Ovary (tissue), 3 donors: ENCODE measurements around the gene CLECL1.

Experiments used
- POLR2A ChIP-seq: fragments of 450-650 bp; IDR thresholded peaks from one replicate; pipeline ENCODE4 v1.6.1; 2017; ENCODE audit warnings: antibody characterized with exemption, mild to moderate bottlenecking, moderate library complexity
- TF ChIP-seq, protein P1 (sequence below), 3 donors: fragments of 450-650 bp in 2 of 3; fragments of 200-600 bp in 1 of 3; IDR thresholded peaks; one replicate each; pipeline versions ENCODE4 v1.5.1 to v1.8.0; 2016 to 2022; ENCODE audit warnings: antibody characterized with exemption in 3 of 3, mild to moderate bottlenecking in 1 of 3
- donor health status: DM: no; HTN: no; CAD: no.

DNA sequence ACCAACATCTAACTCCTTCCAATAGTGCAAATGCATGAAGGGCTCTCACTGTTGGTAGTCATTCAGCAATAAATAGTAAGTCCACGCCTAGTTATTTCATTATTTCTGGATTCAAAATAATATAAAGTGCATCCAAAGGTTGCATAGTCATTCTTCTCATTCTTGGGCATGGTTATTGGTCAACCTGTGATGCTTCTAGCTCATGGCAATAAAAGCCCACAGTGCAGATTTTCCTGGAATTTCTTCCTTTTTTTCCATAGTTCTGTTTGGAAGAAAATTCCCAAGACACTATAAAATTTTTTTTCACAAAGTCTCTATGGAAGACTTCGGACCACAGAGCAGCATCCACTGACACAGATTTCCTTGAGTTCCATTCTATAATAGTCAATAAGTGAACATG, 20.2 kb upstream of the CLECL1 start:
- TF ChIP-seq, protein P1, sequence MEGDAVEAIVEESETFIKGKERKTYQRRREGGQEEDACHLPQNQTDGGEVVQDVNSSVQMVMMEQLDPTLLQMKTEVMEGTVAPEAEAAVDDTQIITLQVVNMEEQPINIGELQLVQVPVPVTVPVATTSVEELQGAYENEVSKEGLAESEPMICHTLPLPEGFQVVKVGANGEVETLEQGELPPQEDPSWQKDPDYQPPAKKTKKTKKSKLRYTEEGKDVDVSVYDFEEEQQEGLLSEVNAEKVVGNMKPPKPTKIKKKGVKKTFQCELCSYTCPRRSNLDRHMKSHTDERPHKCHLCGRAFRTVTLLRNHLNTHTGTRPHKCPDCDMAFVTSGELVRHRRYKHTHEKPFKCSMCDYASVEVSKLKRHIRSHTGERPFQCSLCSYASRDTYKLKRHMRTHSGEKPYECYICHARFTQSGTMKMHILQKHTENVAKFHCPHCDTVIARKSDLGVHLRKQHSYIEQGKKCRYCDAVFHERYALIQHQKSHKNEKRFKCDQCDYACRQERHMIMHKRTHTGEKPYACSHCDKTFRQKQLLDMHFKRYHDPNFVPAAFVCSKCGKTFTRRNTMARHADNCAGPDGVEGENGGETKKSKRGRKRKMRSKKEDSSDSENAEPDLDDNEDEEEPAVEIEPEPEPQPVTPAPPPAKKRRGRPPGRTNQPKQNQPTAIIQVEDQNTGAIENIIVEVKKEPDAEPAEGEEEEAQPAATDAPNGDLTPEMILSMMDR (IDR thresholded peaks at IDR 0.05), result no peak
- TF ChIP-seq POLR2A, result no peak
